Astrocyte (in vitro differentiated cells and primary cell): ENCODE measurements around the gene FFAR2. TPM values are rescaled to one million over a fixed set of nuclear protein-coding genes. Genes with fewer than 3 reads are reported as not detected.

Source experiments
- DNase-seq: peaks from one replicate; pipeline ENCODE4 v3.0.0-alpha.2; 2010; ENCODE audit warnings: low read depth
- FAIRE-seq: peaks from 2 replicates; lab custom pipeline; 2011; peaks lifted over from hg19 to GRCh38; lab: Jason Lieb, UNC
- H2AFZ ChIP-seq: 2 replicates; pipeline ENCODE4 v1.6.0; 2012; ENCODE audit warnings: low read depth, low read length, inconsistent platforms
- H3K27ac ChIP-seq: 2 replicates; pipeline ENCODE4 v1.5.1; 2011; ENCODE audit warnings: low read depth, low read length, inconsistent platforms
- H3K27me3 ChIP-seq: 2 replicates; pipeline ENCODE4 v1.6.0; 2011; ENCODE audit warnings: low read length, inconsistent platforms; ENCODE audit not compliant: insufficient read depth
- H3K36me3 ChIP-seq: 2 replicates; pipeline ENCODE4 v1.5.1; 2011; ENCODE audit warnings: low read length, inconsistent platforms; ENCODE audit not compliant: insufficient read depth
- H3K4me1 ChIP-seq: 2 replicates; pipeline ENCODE4 v1.5.1; 2011; ENCODE audit warnings: low read length, inconsistent platforms; ENCODE audit not compliant: insufficient read depth
- H3K4me2 ChIP-seq: 2 replicates; pipeline ENCODE4 v1.6.0; 2012; ENCODE audit warnings: low read length, inconsistent platforms
- H3K4me3 ChIP-seq: 2 replicates; pipeline ENCODE4 v1.5.1; 2011; ENCODE audit warnings: low read depth, mild to moderate bottlenecking, low read length, inconsistent platforms; ENCODE audit not compliant: insufficient read depth
- H3K79me2 ChIP-seq: 2 replicates; pipeline ENCODE4 v1.6.0; 2012; ENCODE audit warnings: mild to moderate bottlenecking, low read length, inconsistent platforms; ENCODE audit not compliant: insufficient read depth
- H3K9ac ChIP-seq: 2 replicates; pipeline ENCODE4 v1.6.0; 2012; ENCODE audit warnings: mild to moderate bottlenecking, low read length, inconsistent platforms
- H3K9me3 ChIP-seq: 2 replicates; pipeline ENCODE4 v1.5.1; 2012; ENCODE audit warnings: low read depth, mild to moderate bottlenecking, low read length, inconsistent platforms; ENCODE audit not compliant: insufficient read depth
- H4K20me1 ChIP-seq: 2 replicates; pipeline ENCODE4 v1.6.0; 2012; ENCODE audit warnings: low read length, inconsistent platforms; ENCODE audit not compliant: insufficient read depth
- H3K27ac Mint-ChIP-seq: one replicate; pipeline ENCODE4 v1.8.0; 2021; ENCODE audit warnings: mild to moderate bottlenecking, mixed read lengths; ENCODE audit not compliant: unreplicated experiment
- H3K27me3 Mint-ChIP-seq: one replicate; pipeline ENCODE4 v1.8.0; 2021; ENCODE audit warnings: low read depth, mixed read lengths; ENCODE audit not compliant: unreplicated experiment
- H3K36me3 Mint-ChIP-seq: one replicate; pipeline ENCODE4 v1.8.0; 2021; ENCODE audit warnings: low read depth, mixed read lengths; ENCODE audit not compliant: unreplicated experiment
- H3K4me1 Mint-ChIP-seq: one replicate; pipeline ENCODE4 v1.8.0; 2021; ENCODE audit warnings: low read depth, mixed read lengths; ENCODE audit not compliant: unreplicated experiment
- H3K4me3 Mint-ChIP-seq: one replicate; pipeline ENCODE4 v1.8.0; 2021; ENCODE audit warnings: mild to moderate bottlenecking, moderate library complexity, mixed read lengths; ENCODE audit not compliant: unreplicated experiment
- H3K9me3 Mint-ChIP-seq: one replicate; pipeline ENCODE4 v1.8.0; 2021; ENCODE audit warnings: mild to moderate bottlenecking, mixed read lengths; ENCODE audit not compliant: unreplicated experiment
- CTCF ChIP-seq: IDR thresholded peaks from 2 replicates; pipeline ENCODE4 v1.5.1; 2011; ENCODE audit warnings: low read depth, mild to moderate bottlenecking, inconsistent platforms, low read length, moderate library complexity; ENCODE audit not compliant: insufficient read depth
- EZH2 ChIP-seq: IDR thresholded peaks from 2 replicates; pipeline ENCODE4 v1.6.1; 2012; ENCODE audit warnings: mild to moderate bottlenecking, low read length, inconsistent platforms; ENCODE audit not compliant: insufficient read depth
- total RNA-seq: library from RNA; stranded (reverse); gene quantifications from 2 replicates; pipeline ENCODE4 v1.2.1, GENCODE V29; 2021

FFAR2 gene
- total RNA-seq, 1 donor from 2014 or later, result not detected

- no peaks in the 10 kb centered on the region for H3K4me1 Mint-ChIP-seq
- FAIRE-seq (no peak), DNase-seq (no peak)
- H3K36me3 Mint-ChIP-seq, result no peaks in the 10 kb centered on the region
- H3K27ac Mint-ChIP-seq, result no peak overlapping the region
- Histone ChIP-seq H3K9ac (no peak overlapping the region), H3K4me3 (no peak overlapping the region), H3K27ac (no peak overlapping the region), H3K4me1 (no peaks in the 10 kb centered on the region), H3K36me3 (no peaks in the 10 kb centered on the region), H3K9me3 (no peaks in the 10 kb centered on the region), H4K20me1 (no peaks in the 10 kb centered on the region), H3K79me2 (no peaks in the 10 kb centered on the region), H3K27me3 (no peaks in the 10 kb centered on the region), H2AFZ (no peak overlapping the region), H3K4me2 (no peak overlapping the region)
- TF ChIP-seq EZH2 (no peak), CTCF (no peak)
- peaks cover 3% of the 10 kb centered on the region for H3K9me3 Mint-ChIP-seq
- peaks cover 55% of the 10 kb centered on the region for H3K27me3 Mint-ChIP-seq
- no peak overlapping the region for H3K4me3 Mint-ChIP-seq
These were observed 30.8 kb upstream of the FFAR2 start for GRCh38 chr19:35417278-35417677.

GRCh38 chr19:35417713-35418534 is 30.1 kb upstream of the FFAR2 start:
- H3K27me3 Mint-ChIP-seq, result peaks cover 54% of the 10 kb centered on the region
- Histone ChIP-seq H2AFZ (no peak overlapping the region), H3K27me3 (no peaks in the 10 kb centered on the region), H3K4me1 (no peaks in the 10 kb centered on the region), H3K9me3 (no peaks in the 10 kb centered on the region), H3K9ac (no peak overlapping the region), H3K79me2 (no peaks in the 10 kb centered on the region), H3K36me3 (no peaks in the 10 kb centered on the region), H3K27ac (no peak overlapping the region), H4K20me1 (no peaks in the 10 kb centered on the region), H3K4me3 (no peak overlapping the region), H3K4me2 (no peak overlapping the region)
- H3K4me1 Mint-ChIP-seq, result no peaks in the 10 kb centered on the region
- no peak for DNase-seq
- no peak overlapping the region for H3K4me3 Mint-ChIP-seq
- H3K9me3 Mint-ChIP-seq, result no peaks in the 10 kb centered on the region
- FAIRE-seq, result no peak
- H3K36me3 Mint-ChIP-seq, result no peaks in the 10 kb centered on the region
- TF ChIP-seq CTCF, result no peak
- TF ChIP-seq EZH2, result no peak
- H3K27ac Mint-ChIP-seq, result no peak overlapping the region

- peaks cover 50% of the 10 kb centered on the region for H3K27me3 Mint-ChIP-seq
- H4K20me1 ChIP-seq, result no peaks in the 10 kb centered on the region
- no peak overlapping the region for H3K4me3 Mint-ChIP-seq
- FAIRE-seq (no peak), DNase-seq (no peak)
- H2AFZ ChIP-seq, result no peak overlapping the region
- H3K27ac ChIP-seq, result no peak overlapping the region
- no peak for TF ChIP-seq CTCF
- no peak for TF ChIP-seq EZH2
- no peaks in the 10 kb centered on the region for H3K27me3 ChIP-seq
- no peak overlapping the region for H3K4me2 ChIP-seq
- no peaks in the 10 kb centered on the region for H3K36me3 Mint-ChIP-seq
- no peak overlapping the region for H3K4me3 ChIP-seq
- no peaks in the 10 kb centered on the region for H3K36me3 ChIP-seq
- no peaks in the 10 kb centered on the region for H3K4me1 ChIP-seq
- H3K79me2 ChIP-seq, result no peaks in the 10 kb centered on the region
- no peaks in the 10 kb centered on the region for H3K9me3 Mint-ChIP-seq
- no peak overlapping the region for H3K27ac Mint-ChIP-seq
- H3K9ac ChIP-seq, result no peak overlapping the region
- H3K4me1 Mint-ChIP-seq, result no peaks in the 10 kb centered on the region
- H3K9me3 ChIP-seq, result no peaks in the 10 kb centered on the region
These were observed 29.0 kb upstream of the FFAR2 start for GRCh38 chr19:35419046-35419445.
